ENCODE data around the gene CHTF8.

Gene CHTF8

GRCh38 chr16:69088684-69089083 is 43.7 kb downstream of the CHTF8 start:
- no peak for DNase-seq
- 84% methylated on average over 4 of the region's 4 CpGs for WGBS (ENCODE audit: insufficient coverage)
- peaks cover 0 to 27% (median 19%) of the 10 kb centered on the region in 4 experiments for H3K4me1 ChIP-seq (ENCODE audit: control extremely low read depth in 1 of 4, control insufficient read depth in 4 of 4, insufficient read depth in 4 of 4, low read length in 3 of 4)
- no peaks in the 10 kb centered on the region for H3K9me3 ChIP-seq (ENCODE audit: control extremely low read depth in 1 of 5, control insufficient read depth in 4 of 5, insufficient read depth in 2 of 5, low read depth in 1 of 5, low read length in 4 of 5)
- H3K27me3 ChIP-seq (replicated peaks in 2 of 5; ENCODE audit: control insufficient read depth in 4 of 5, insufficient read depth in 5 of 5, low read length in 4 of 5) = no peaks in the 10 kb centered on the region
- CTCF ChIA-PET = no interaction called here
- peaks cover 0 to 4% (median 0%) of the 10 kb centered on the region in 4 experiments for H3K36me3 ChIP-seq (ENCODE audit: control insufficient read depth in 4 of 4, insufficient read depth in 4 of 4, low read length in 3 of 4)
- POLR2A ChIA-PET = no interaction called here
- H3K27ac ChIP-seq (ENCODE audit: insufficient read depth in 1 of 2, low read depth in 1 of 2, low read length in 2 of 2, poor library complexity in 1 of 2, severe bottlenecking in 2 of 2) = no peak overlapping the region
- H3K4me3 ChIP-seq (ENCODE audit: control insufficient read depth in 1 of 7, extremely low read depth in 1 of 7, insufficient read depth in 4 of 7, low read depth in 2 of 7, low read length in 6 of 7) = no peak overlapping the region

- POLR2A ChIA-PET = no interaction called here
- 0% methylated on average over 2 of the region's 3 CpGs for WGBS (ENCODE audit: insufficient coverage)
- DNase-seq = peak in 2 of 3 donors; percentile 30 to 39
- Histone ChIP-seq H3K4me3 (ENCODE audit: control insufficient read depth in 1 of 7, extremely low read depth in 1 of 7, insufficient read depth in 4 of 7, low read depth in 2 of 7, low read length in 6 of 7) (peak overlapping the region in 1 of 7 experiments; percentile 55), H3K9me3 (ENCODE audit: control extremely low read depth in 1 of 5, control insufficient read depth in 4 of 5, insufficient read depth in 2 of 5, low read depth in 1 of 5, low read length in 4 of 5) (no peaks in the 10 kb centered on the region), H3K36me3 (ENCODE audit: control insufficient read depth in 4 of 4, insufficient read depth in 4 of 4, low read length in 3 of 4) (peaks cover 0 to 4% (median 0%) of the 10 kb centered on the region in 4 experiments), H3K4me1 (ENCODE audit: control extremely low read depth in 1 of 4, control insufficient read depth in 4 of 4, insufficient read depth in 4 of 4, low read length in 3 of 4) (peaks cover 0 to 27% (median 19%) of the 10 kb centered on the region in 4 experiments), H3K27ac (ENCODE audit: insufficient read depth in 1 of 2, low read depth in 1 of 2, low read length in 2 of 2, poor library complexity in 1 of 2, severe bottlenecking in 2 of 2) (peak overlapping the region in 1 of 2 experiments; percentile 52), H3K27me3 (replicated peaks in 2 of 5; ENCODE audit: control insufficient read depth in 4 of 5, insufficient read depth in 5 of 5, low read length in 4 of 5) (no peaks in the 10 kb centered on the region)
- CTCF ChIA-PET = no interaction called here
These were observed 45.2 kb downstream of the CHTF8 start for GRCh38 chr16:69087161-69087581.

DNA sequence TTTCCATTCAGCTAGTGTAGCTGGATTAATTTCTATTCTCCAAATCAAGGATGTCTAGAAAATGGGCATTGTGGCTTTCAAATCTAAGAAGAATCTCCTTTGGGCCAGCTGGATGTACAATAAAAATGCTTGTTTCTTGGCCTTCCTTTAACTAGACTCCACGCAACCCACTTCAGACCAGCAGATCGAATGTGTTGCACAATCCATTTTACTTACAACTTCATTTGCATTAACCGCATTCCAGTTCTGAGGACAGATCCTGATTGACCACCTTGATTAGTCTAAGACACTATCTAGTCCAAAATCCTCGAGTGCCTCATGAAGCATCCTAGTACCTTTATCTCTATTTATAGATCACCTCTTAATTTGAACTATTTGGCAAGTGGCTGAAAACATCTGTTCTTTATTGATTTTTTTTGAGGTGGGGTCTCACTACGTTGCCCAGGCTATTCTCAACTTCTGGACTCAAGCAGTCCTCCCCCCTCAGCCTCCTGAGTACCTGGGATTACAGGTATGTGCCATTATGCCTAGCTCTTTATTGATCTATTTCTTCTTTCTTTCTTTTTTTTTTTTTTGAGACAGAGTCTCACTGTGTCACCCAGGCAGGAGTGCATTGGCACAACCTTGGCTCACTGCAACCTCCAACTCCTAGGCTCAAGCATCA is 47.2 kb downstream of the CHTF8 start:
- ChIA-PET CTCF (interaction anchor here (0.9 to 2.6 kb wide), 3 partner anchors 11 to 39 kb away, joined by 3 to 13 read pairs (median 3); no protein-coding TSS in a partner anchor), POLR2A (no interaction called here)
- Histone ChIP-seq H3K4me1 (ENCODE audit: control extremely low read depth in 1 of 4, control insufficient read depth in 4 of 4, insufficient read depth in 4 of 4, low read length in 3 of 4) (peaks cover 0 to 27% (median 19%) of the 10 kb centered on the region in 4 experiments), H3K27me3 (replicated peaks in 2 of 5; ENCODE audit: control insufficient read depth in 4 of 5, insufficient read depth in 5 of 5, low read length in 4 of 5) (no peaks in the 10 kb centered on the region), H3K36me3 (ENCODE audit: control insufficient read depth in 4 of 4, insufficient read depth in 4 of 4, low read length in 3 of 4) (peaks cover 0 to 4% (median 0%) of the 10 kb centered on the region in 4 experiments), H3K4me3 (ENCODE audit: control insufficient read depth in 1 of 7, extremely low read depth in 1 of 7, insufficient read depth in 4 of 7, low read depth in 2 of 7, low read length in 6 of 7) (no peak overlapping the region), H3K27ac (ENCODE audit: insufficient read depth in 1 of 2, low read depth in 1 of 2, low read length in 2 of 2, poor library complexity in 1 of 2, severe bottlenecking in 2 of 2) (no peak overlapping the region), H3K9me3 (ENCODE audit: control extremely low read depth in 1 of 5, control insufficient read depth in 4 of 5, insufficient read depth in 2 of 5, low read depth in 1 of 5, low read length in 4 of 5) (no peaks in the 10 kb centered on the region)
- no peak for DNase-seq
- 94% methylated on average over 4 of the region's 5 CpGs for WGBS (ENCODE audit: insufficient coverage)

DNA sequence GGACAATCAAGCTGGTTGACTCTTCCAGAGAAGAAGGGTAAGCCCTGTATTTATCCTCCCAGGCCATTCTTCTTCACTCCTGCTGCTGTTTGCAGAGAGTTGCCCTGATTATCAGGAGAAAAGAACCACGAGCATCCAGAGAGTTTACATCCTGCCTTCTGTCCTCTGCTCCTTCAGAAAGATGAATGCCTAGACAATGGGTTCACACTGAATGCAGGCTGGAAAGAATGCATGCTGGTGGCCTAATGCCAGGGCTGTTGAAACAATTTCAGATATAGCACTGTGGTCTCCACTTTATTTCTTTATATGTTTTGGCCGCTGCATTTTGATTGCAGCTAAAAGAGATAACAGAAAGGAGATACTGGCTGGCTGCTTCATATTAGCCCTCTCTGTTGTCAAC is 48.1 kb downstream of the CHTF8 start:
- ChIA-PET CTCF (interaction anchor here (1.3 to 2.6 kb wide), 2 partner anchors 13 to 40 kb away, joined by 3 to 13 read pairs; no protein-coding TSS in a partner anchor), POLR2A (no interaction called here)
- H3K36me3 ChIP-seq (ENCODE audit: control insufficient read depth in 4 of 4, insufficient read depth in 4 of 4, low read length in 3 of 4) = peaks cover 0 to 4% (median 0%) of the 10 kb centered on the region in 4 experiments
- DNase-seq = no peak
- H3K27ac ChIP-seq (ENCODE audit: insufficient read depth in 1 of 2, low read depth in 1 of 2, low read length in 2 of 2, poor library complexity in 1 of 2, severe bottlenecking in 2 of 2) = no peak overlapping the region
- no peaks in the 10 kb centered on the region for H3K9me3 ChIP-seq (ENCODE audit: control extremely low read depth in 1 of 5, control insufficient read depth in 4 of 5, insufficient read depth in 2 of 5, low read depth in 1 of 5, low read length in 4 of 5)
- no peaks in the 10 kb centered on the region for H3K27me3 ChIP-seq (replicated peaks in 2 of 5; ENCODE audit: control insufficient read depth in 4 of 5, insufficient read depth in 5 of 5, low read length in 4 of 5)
- 95% methylated on average over 2 of the region's 2 CpGs for WGBS (ENCODE audit: insufficient coverage)
- peaks cover 0 to 19% (median 14%) of the 10 kb centered on the region in 4 experiments for H3K4me1 ChIP-seq (ENCODE audit: control extremely low read depth in 1 of 4, control insufficient read depth in 4 of 4, insufficient read depth in 4 of 4, low read length in 3 of 4)
- no peak overlapping the region for H3K4me3 ChIP-seq (ENCODE audit: control insufficient read depth in 1 of 7, extremely low read depth in 1 of 7, insufficient read depth in 4 of 7, low read depth in 2 of 7, low read length in 6 of 7)

DNA sequence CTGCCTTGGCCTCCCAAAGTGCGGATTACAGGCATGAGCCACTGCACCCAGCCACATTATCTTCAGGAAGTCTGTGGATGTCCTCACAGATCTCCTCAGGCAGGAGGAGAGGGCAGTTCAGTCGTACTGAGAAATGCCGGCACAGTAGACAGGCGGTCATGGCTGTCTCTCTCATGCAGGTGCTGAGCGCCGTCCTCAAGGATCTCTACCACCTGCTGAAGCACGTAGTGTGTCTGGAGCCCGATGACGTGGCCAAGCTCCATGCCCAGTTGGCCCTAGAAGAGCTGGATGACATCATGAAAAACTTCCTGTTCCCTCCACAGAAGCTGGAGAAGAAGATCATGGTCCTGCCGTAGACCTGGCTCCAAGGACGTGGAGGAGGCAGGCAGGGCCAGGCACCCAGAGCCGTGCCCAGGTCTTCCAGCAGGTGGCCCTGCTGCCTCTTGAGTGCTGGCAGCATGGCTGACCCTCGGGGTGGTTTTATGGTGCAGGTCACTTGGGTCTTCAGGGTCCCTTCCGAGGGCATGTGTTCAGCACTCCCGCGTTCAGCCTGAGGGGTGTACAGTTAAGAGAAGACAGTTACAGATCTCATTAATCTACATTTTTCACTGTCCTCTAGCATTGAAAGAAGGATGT is 49.0 kb downstream of the CHTF8 start:
- DNase-seq = no peak
- WGBS (ENCODE audit: insufficient coverage) = 98% methylated on average over 11 of the region's 16 CpGs
- CTCF ChIA-PET = interaction anchor here (1.0 to 2.6 kb wide), 4 partner anchors 11 to 40 kb away, joined by 3 to 13 read pairs (median 3); partner anchors contain the start of gene HAS3

GRCh38 chr16:69079697-69080096 is 52.7 kb downstream of the CHTF8 start:
- Histone ChIP-seq H3K4me3 (ENCODE audit: control insufficient read depth in 1 of 7, extremely low read depth in 1 of 7, insufficient read depth in 4 of 7, low read depth in 2 of 7, low read length in 6 of 7) (no peak overlapping the region), H3K27me3 (replicated peaks in 2 of 5; ENCODE audit: control insufficient read depth in 4 of 5, insufficient read depth in 5 of 5, low read length in 4 of 5) (no peaks in the 10 kb centered on the region), H3K4me1 (ENCODE audit: control extremely low read depth in 1 of 4, control insufficient read depth in 4 of 4, insufficient read depth in 4 of 4, low read length in 3 of 4) (no peaks in the 10 kb centered on the region), H3K27ac (ENCODE audit: insufficient read depth in 1 of 2, low read depth in 1 of 2, low read length in 2 of 2, poor library complexity in 1 of 2, severe bottlenecking in 2 of 2) (no peak overlapping the region), H3K9me3 (ENCODE audit: control extremely low read depth in 1 of 5, control insufficient read depth in 4 of 5, insufficient read depth in 2 of 5, low read depth in 1 of 5, low read length in 4 of 5) (no peaks in the 10 kb centered on the region), H3K36me3 (ENCODE audit: control insufficient read depth in 4 of 4, insufficient read depth in 4 of 4, low read length in 3 of 4) (peaks cover 0 to 4% (median 0%) of the 10 kb centered on the region in 4 experiments)
- ChIA-PET CTCF (interaction anchor here (0.6 kb wide), 1 partner anchor 25 kb away, joined by 3 read pairs; the partner anchor contains the start of gene HAS3), POLR2A (no interaction called here)
- DNase-seq = no peak
- no CpG with 5 or more reads among the region's 2 CpGs for WGBS (ENCODE audit: insufficient coverage)

More for the DNA sequence above, 49.0 kb downstream of the CHTF8 start:
- no peaks in the 10 kb centered on the region for H3K9me3 ChIP-seq (ENCODE audit: control extremely low read depth in 1 of 5, control insufficient read depth in 4 of 5, insufficient read depth in 2 of 5, low read depth in 1 of 5, low read length in 4 of 5)
- peaks cover 0 to 4% (median 0%) of the 10 kb centered on the region in 4 experiments for H3K36me3 ChIP-seq (ENCODE audit: control insufficient read depth in 4 of 4, insufficient read depth in 4 of 4, low read length in 3 of 4)
- no peak overlapping the region for H3K4me3 ChIP-seq (ENCODE audit: control insufficient read depth in 1 of 7, extremely low read depth in 1 of 7, insufficient read depth in 4 of 7, low read depth in 2 of 7, low read length in 6 of 7)
- no peak overlapping the region for H3K27ac ChIP-seq (ENCODE audit: insufficient read depth in 1 of 2, low read depth in 1 of 2, low read length in 2 of 2, poor library complexity in 1 of 2, severe bottlenecking in 2 of 2)
- POLR2A ChIA-PET = no interaction called here
- H3K27me3 ChIP-seq (replicated peaks in 2 of 5; ENCODE audit: control insufficient read depth in 4 of 5, insufficient read depth in 5 of 5, low read length in 4 of 5) = no peaks in the 10 kb centered on the region
- peaks cover 0 to 11% (median 9%) of the 10 kb centered on the region in 4 experiments for H3K4me1 ChIP-seq (ENCODE audit: control extremely low read depth in 1 of 4, control insufficient read depth in 4 of 4, insufficient read depth in 4 of 4, low read length in 3 of 4)

GRCh38 chr16:69078073-69078472 is 54.3 kb downstream of the CHTF8 start:
- no peak for DNase-seq
- no peaks in the 10 kb centered on the region for H3K36me3 ChIP-seq (ENCODE audit: control insufficient read depth in 4 of 4, insufficient read depth in 4 of 4, low read length in 3 of 4)
- H3K27me3 ChIP-seq (replicated peaks in 2 of 5; ENCODE audit: control insufficient read depth in 4 of 5, insufficient read depth in 5 of 5, low read length in 4 of 5) = no peaks in the 10 kb centered on the region
- no peak overlapping the region for H3K27ac ChIP-seq (ENCODE audit: insufficient read depth in 1 of 2, low read depth in 1 of 2, low read length in 2 of 2, poor library complexity in 1 of 2, severe bottlenecking in 2 of 2)
- no peaks in the 10 kb centered on the region for H3K9me3 ChIP-seq (ENCODE audit: control extremely low read depth in 1 of 5, control insufficient read depth in 4 of 5, insufficient read depth in 2 of 5, low read depth in 1 of 5, low read length in 4 of 5)
- 99% methylated on average over 7 of the region's 7 CpGs for WGBS (ENCODE audit: insufficient coverage)
- ChIA-PET POLR2A (no interaction called here), CTCF (no interaction called here)
- no peaks in the 10 kb centered on the region for H3K4me1 ChIP-seq (ENCODE audit: control extremely low read depth in 1 of 4, control insufficient read depth in 4 of 4, insufficient read depth in 4 of 4, low read length in 3 of 4)
- no peak overlapping the region for H3K4me3 ChIP-seq (ENCODE audit: control insufficient read depth in 1 of 7, extremely low read depth in 1 of 7, insufficient read depth in 4 of 7, low read depth in 2 of 7, low read length in 6 of 7)

All from common myeloid progenitor, CD34-positive (primary cell).